Measurements from ENCODE around the gene BAIAP2. TPM values are rescaled to one million over a fixed set of nuclear protein-coding genes. Genes with fewer than 3 reads are reported as not detected.

Gene BAIAP2
- polyA plus RNA-seq, 2 of the 4 experiments (the other 2 are of a cell fraction), result 7.1 to 27.5 TPM

- TF ChIP-seq HES2 (IDR thresholded peaks at IDR 0.05) (no peak), POLR2A (IDR thresholded peaks at IDR 0.05; ENCODE audit: low read length) (peak; percentile 29; the same call in 1 of the 2 replicates), ELK1 (IDR thresholded peaks at IDR 0.05; ENCODE audit: low read depth, low read length) (no peak), RFX5 (IDR thresholded peaks at IDR 0.05) (peak; percentile 17; the same call in 1 of the 2 replicates), EHF (CRISPR knock-in tag; IDR thresholded peaks at IDR 0.05) (no peak), ZNF302 (CRISPR knock-in tag; IDR thresholded peaks at IDR 0.05) (no peak), SMC3 (IDR thresholded peaks at IDR 0.05) (0 out of 3 replicates have a peak, but pooled peaks have one; percentile 11), MYC (IDR thresholded peaks at IDR 0.05; ENCODE audit: borderline replicate concordance, low read length) (no peak), PHF8 (IDR thresholded peaks at IDR 0.05; ENCODE audit: borderline replicate concordance, low read depth) (peak; percentile 58; the same call in 1 of the 2 replicates), SREBF2 (IDR thresholded peaks at IDR 0.05) (no peak), CBX8 (IDR thresholded peaks at IDR 0.05) (no peak), CBX2 (IDR thresholded peaks at IDR 0.05; ENCODE audit: borderline replicate concordance, low read depth) (no peak), JUN (IDR thresholded peaks at IDR 0.05) (peak; percentile 79 to 95), MAZ (IDR thresholded peaks at IDR 0.05; ENCODE audit: borderline replicate concordance, low read depth, low read length) (no peak; the same call in 1 of the 2 replicates), HEYL (CRISPR knock-in tag; IDR thresholded peaks at IDR 0.05) (no peak), NFE2L2 (conservative IDR thresholded peaks at IDR 0.05; ENCODE audit: low read length) (no peak), HDAC2 (IDR thresholded peaks at IDR 0.05) (no peak), CEBPB (IDR thresholded peaks at IDR 0.05) (no peak), MAX (IDR thresholded peaks at IDR 0.05) (peak; percentile 25; the same call in 1 of the 2 replicates), RAD21 (conservative IDR thresholded peaks at IDR 0.05 in 1 of 2, IDR thresholded peaks at IDR 0.05 in 1 of 2) (no peak), CTCF (IDR thresholded peaks at IDR 0.05) (peak; percentile 13; the same call in 1 of the 3 replicates), EHMT2 (IDR thresholded peaks at IDR 0.05; ENCODE audit: low read depth) (no peak), CHD4 (IDR thresholded peaks at IDR 0.05; ENCODE audit: borderline replicate concordance) (no peak), PBX3 (IDR thresholded peaks at IDR 0.05) (no peak), HOXB13 (CRISPR knock-in tag; IDR thresholded peaks at IDR 0.05; ENCODE audit: low read depth) (no peak), MAFK (IDR thresholded peaks at IDR 0.05; ENCODE audit: partially characterized antibody) (no peak), TP53 (CRISPR knock-in tag; IDR thresholded peaks at IDR 0.05) (peak; percentile 76; the same call in 1 of the 2 replicates), NR3C1 (IDR thresholded peaks at IDR 0.05) (no peak), RCOR1 (IDR thresholded peaks at IDR 0.05; ENCODE audit: low read depth, low read length) (no peak; the same call in 1 of the 2 replicates), FOSL2 (IDR thresholded peaks at IDR 0.05) (no peak), FOSL2 (CRISPR knock-in tag; IDR thresholded peaks at IDR 0.05) (peak; percentile 42), BCL3 (IDR thresholded peaks at IDR 0.05) (peak; percentile 82; the same call in 1 of the 3 replicates), POLR2AphosphoS2 (conservative IDR thresholded peaks at IDR 0.05; ENCODE audit: low read length) (no peak), EP300 (IDR thresholded peaks at IDR 0.05) (no peak), KDM1A (IDR thresholded peaks at IDR 0.05; ENCODE audit: low read depth) (peak; percentile 73; the same call in 1 of the 2 replicates), BHLHE40 (IDR thresholded peaks at IDR 0.05; ENCODE audit: low read depth, low read length) (no peak), CHD2 (IDR thresholded peaks at IDR 0.05; ENCODE audit: low read length, partially characterized antibody) (no peak), ZC3H11A (IDR thresholded peaks at IDR 0.05) (no peak), HMGXB4 (CRISPR knock-in tag; IDR thresholded peaks at IDR 0.05; ENCODE audit: borderline replicate concordance) (no peak), JUNB (IDR thresholded peaks at IDR 0.05) (no peak)
These were observed 43.3 kb upstream of the BAIAP2 start, which contains the start of gene CHMP6 (continued) for GRCh38 chr17:80991645-80992076.

Measured in A549 (cell line).